Suppressor macrophage treated with lipopolysaccharide for 1 hour (primary cell): ENCODE measurements around the gene IL1A.

Source experiments
- DNase-seq, 3 donors: peaks; one replicate each; pipeline ENCODE4 v3.0.0-alpha.2; 2020 to 2022

Gene IL1A

DNA sequence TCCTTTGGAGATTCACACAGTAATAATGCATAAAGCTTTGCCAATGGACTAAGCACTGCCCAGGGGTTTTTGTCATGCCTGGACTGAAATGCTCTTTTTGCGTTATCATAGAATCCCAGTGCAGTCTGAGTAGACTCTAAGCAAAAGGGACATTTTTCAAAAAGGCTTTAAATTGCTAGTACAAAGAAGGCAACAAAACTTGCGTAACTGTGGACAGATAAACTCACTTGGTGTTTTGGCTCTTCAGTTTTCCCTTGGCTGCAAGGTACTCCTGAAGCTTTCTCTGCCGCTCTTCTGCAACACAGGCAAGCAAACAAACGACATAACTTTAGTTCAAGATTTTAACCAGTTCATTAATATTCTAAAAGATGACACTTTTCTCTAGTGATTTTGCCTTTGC, 22.0 kb downstream of the IL1A start:
- no peak for DNase-seq

DNA sequence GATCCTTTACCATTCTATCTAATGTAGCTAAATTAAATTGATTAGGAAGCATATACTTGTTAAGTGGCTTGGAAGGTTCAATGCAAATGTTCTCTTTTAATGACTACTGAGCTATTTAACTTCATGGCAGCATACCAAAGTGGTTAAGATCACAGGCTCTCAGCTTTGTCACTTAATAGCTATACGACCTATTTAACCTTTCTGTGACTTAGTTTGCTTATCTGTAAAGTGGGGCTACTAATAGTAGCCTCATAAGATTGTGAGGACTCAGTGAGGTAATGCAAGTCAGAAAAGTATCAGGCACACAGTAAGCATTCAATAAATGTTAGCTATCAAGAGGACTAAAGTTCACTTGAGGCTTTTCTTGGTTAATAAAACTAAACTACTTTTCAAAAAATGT, 24.1 kb downstream of the IL1A start:
- DNase-seq: no peak

- DNase-seq: no peak
These were observed 25.6 kb downstream of the IL1A start for GRCh38 chr2:112758711-112759110.

GRCh38 chr2:112757265-112757664, 27.0 kb downstream of the IL1A start:
- DNase-seq: peak; percentile 44 to 56 (median 55)

GRCh38 chr2:112756207-112756606, 28.1 kb downstream of the IL1A start:
- DNase-seq: no peak

DNA sequence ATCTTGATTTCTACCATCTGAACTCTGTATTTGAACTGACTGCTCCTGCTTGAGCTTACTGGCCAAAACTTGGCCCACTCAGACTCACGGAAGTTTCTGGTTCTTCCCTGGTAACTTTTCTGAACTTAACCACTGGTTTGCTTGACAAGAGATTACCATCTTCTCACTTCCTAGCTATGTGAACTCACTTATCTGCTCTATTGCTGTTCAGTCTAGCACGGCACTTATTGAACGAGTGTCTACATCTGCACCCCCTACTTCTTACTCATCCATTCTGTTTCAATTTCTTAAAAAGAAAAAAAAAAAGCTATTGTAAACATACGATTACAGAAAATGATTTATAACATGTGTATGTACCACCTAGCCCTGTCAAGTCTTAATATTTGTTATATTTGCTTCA, 28.8 kb downstream of the IL1A start:
- DNase-seq: no peak

DNA sequence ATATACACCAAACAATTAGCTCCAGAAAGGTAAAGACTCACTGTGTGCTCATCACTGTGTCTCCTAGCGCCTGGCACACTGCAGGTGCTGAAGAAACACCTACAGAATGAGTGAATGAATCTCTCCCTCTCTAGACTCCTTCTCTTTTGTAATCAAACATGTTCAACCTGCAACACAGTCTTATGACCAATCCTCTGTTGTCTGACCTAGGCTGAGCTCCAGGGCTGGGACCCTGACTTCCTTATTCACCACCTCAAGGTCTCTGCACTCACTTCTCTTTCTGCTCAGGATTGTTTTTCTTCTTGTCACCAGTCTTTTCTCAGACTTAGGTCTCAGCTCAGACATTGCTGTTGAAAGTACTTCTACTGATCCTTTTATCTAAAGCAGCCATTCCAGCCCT, 29.7 kb downstream of the IL1A start:
- peak; percentile 32 to 60 (median 57) for DNase-seq

DNA sequence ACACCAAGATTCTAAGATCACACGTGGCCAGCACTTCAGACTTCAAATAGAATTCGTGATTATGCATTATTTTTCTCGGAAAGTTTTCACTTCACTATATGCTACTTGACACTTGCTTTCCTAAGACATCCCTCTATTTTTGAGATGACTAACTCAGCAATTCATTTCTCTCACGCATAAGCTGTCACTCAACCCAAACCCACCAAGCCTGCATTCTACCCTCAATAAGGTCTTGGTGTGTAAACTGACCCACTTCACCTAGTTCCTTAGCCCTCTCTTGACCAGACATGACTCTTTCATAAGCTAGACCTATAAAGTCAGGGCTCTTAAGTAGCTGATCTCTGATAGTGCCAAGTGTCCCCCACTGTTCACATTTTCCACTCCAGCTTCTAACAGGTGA, 31.6 kb downstream of the IL1A start:
- no peak for DNase-seq

GRCh38 chr2:112751451-112752197, 32.7 kb downstream of the IL1A start:
- no peak for DNase-seq

GRCh38 chr2:112750560-112750843, 33.8 kb downstream of the IL1A start:
- DNase-seq: no peak

DNA sequence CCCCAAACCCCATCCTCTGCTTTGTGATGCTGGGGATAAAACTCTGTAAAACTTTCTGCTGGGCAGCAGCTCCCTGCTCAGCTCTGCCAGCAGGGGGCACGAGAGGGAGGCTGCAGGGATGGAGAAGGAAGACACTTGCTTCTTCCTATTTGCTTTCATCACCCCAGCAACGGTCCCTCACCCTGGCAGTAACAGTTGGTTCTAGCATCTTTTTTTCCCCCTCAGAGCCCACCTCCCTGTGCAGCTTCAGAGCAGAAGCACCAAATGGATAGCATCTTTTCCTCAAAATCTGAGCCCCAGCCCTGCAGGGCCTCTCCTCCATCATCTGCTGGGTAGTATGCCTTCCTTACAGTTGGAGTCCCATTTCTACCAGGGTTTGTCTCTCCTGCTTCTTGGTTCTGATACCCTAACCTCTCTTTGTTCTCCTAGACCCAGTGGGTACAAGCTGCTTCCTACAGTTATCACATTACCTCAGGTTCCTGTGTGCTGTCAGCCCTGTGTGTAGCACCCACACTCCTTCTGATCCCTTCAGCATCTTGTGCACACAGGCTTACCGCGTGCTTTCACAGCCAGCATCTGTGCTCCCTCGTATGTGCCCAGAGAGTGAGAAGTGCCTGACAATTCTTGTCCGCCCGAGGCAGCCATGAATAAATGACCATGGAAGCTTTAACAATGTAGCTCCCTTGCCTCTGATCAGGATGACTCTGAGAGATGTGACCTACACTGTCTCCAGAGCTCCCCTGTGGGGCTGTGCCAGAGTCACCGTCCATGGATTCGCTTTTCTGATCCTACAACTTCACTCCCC, 34.3 kb downstream of the IL1A start:
- DNase-seq: peak; percentile 83 to 93 (median 89)

- DNase-seq: no peak
These were observed 43.8 kb downstream of the IL1A start for GRCh38 chr2:112740527-112740926.

DNA sequence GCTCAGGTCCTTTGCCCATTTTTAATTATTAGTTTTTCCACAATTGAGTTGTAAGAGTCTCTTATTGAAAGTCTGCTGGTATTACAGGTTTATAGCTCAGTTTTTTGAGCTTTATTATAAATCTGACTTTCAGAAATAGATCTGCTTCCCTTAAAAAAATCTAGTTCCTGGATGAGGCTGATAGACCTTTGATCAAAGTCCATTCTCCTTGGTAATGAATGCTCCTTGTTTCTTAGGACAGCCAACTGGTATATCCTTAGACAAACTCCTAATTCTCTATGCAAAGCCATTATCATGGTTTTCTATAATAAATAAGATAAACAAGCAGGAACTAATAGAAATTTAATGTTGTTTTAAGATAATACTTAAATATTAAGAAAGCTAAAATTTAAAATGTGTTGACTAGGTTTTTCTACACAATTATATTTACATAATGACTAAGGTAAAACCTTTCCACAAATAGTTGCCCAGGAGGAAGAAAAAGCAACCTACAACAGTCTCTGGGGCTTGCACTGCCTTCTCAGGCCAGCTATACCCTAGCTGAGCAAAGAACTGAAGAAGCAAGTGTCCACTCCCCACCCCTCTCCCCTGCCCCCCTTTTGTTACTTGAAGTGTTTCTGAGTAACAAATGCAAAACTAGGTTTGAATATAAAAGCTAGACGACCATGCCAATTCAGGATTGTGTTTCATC, 46.6 kb downstream of the IL1A start:
- DNase-seq: no peak

DNA sequence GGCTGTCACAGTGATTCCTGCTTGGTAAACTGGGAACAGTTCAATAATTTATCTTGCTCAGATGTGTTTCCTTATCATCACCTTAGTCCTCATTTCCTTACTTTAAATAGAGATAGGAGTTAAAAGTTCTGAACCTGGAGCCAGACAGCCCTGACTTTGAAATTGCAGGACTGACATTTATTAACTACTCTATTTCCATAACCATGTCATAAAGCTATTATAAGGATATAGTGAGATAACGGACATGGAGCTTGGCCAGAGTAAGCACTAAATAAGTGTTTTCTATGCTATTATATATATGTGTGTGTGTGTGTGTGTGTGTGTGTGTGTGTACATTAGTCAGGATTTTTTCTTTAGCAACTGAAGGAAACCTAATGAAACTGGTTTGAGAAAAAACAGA, 50.4 kb downstream of the IL1A start:
- DNase-seq: no peak

DNA sequence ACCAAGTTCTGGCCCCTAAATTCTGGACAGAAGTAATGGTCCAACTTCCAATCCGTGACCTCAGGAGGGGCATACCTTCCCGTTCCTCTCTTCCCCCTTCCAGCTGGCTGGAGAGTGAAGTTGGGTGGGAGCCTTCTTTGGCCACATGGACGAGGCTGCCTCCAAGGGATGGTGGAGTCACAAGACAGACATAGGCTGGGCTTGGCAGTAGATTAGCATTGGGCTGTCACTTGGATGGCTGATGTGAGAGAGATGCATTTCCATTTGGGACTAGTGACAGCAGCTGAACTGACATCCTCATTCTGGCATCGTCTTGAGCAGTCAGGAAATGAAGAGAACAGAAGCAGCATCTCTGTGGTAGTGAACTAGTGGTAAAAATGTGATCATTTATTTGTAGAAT, 50.8 kb downstream of the IL1A start:
- DNase-seq: no peak

DNA sequence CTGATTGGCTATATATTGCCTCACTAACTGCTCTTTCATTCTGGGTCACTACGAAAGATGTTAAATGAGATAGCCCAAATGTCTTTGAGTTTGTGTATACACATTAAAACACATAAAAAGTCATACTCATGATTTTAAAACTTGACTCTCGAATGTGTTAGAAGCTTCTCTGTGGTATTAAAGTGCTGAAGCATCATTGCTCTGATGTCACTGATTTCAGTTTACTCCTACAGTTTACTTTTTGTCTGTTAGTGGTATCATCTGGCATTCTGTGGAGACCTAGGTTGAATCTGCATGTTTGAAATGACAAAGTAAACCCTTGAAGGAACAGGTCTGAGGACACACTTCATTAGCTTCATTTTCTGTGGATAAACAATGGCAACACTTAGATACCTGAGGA, 52.8 kb downstream of the IL1A start:
- DNase-seq: no peak

DNA sequence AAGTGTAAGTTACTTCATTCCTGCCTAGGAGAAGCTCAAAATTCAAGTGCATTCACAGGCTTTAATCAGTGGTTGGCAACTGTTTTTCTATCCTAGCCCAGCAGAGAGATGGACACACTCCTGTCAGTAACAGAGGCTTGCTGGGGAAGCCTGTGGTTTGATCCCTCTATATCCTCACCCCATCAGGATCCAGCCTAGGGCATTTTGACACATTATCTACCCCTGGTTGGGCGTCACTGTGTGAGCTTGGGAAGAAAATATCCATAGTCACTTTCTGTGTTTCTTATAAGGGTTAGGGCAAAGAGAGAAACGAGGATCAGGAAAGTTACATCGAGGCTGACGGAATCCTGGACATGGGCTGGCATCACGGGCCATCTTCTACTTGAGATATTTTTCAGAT, 53.5 kb downstream of the IL1A start:
- DNase-seq: no peak

DNA sequence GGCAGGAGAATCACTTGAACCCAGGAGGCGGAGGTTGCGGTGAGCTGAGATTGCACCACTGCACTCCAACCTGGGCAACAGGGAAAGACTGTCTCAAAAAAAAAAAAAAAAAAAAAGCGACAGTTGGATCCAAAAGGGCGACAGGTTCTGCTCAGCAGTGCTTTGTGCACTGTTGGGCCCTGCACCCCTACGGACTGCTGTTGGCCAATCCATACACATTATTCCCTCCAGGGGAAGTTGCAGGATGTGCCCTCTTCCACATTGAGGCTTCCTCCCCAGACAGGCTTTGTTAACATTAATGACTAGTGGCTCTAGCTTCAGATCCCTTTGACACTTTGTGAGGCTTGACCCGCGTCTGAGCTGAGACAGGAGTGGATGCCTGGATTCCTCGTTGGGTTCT, 54.1 kb downstream of the IL1A start:
- DNase-seq: peak in 1 of 3 donors; percentile 26

DNA sequence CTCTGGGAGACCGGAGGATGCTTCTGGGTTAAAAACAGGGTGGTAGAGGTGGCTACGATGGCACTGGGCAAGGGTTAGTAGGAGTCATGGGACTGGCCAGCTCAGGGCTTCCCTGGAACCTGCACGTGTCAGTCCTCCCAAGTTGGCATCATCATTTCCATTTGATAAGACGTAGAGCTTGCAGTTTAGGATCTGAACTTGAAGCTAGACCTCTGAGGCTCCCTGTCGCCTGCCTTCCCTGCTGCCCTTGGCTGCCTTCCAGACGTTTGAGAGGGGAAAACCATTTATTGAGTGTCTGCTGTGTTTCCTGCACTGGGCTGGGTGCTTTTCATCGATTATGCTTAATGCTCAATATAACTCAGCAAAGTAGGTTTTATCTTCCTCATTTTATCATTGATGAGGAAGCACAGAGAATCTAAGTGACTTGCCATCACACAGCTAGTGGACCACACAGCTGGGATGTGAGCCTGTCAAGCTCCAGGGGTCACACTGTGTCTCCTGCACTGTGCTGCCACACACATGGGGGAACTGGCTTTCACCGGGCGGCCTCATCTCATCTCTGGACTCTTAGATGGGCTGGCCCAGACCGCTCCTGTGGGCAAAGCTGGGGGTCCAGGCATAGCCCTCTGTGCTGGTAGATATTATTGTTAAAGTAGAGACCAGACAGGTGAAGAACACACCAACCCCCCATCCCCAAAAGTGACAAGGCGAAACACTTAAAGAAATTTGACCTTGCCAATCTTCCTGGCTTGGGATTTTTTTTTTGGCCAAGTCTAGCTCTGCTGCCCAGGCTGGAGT, 55.7 kb downstream of the IL1A start:
- no peak for DNase-seq

- DNase-seq: no peak
These were observed 56.3 kb downstream of the IL1A start for GRCh38 chr2:112728029-112728362.

GRCh38 chr2:112727276-112728028, 56.8 kb downstream of the IL1A start:
- DNase-seq: no peak

DNA sequence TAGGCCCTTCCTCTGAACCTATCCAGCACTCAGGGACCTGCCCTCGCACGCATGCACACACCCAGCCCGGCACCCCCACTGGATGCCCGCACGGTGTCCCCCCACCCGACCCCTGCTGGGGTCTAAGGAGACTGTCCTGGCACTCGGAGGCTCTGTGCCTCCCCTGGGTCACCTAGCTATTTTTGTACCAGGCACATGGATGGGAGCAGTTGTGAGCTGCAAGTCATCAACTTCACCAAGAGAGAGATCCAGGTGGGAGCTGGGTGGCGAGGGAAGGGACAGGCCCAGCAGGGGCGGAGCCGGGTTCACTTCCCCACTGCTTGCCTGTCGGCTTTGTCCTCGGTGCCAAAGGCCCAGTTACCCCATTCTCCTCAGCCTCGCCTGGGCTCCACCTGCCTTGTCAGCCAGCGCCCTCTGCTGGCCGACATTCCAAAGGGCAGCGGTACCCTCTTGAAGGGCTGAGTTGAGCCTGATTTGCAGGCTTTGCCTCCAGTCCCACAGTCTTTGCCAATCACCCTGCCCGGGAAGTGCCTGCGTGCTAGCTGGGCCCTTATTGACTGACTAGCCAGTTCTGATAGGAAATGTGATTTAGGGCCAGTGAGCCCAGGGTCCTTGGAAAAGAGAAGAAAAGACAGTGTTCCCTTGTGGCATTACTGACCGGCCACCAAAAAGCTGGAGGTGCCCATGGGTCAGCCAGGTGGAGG, 57.7 kb downstream of the IL1A start:
- peak; percentile 97 to 98 (median 97) for DNase-seq
